GM12878 (cell line): Measurements from ENCODE around the gene EIF4B.

Source experiments
- ATF7 ChIP-seq: fragments of 450-650 bp; IDR thresholded peaks from 2 replicates; pipeline ENCODE4 v1.6.1; 2016; ENCODE audit warnings: low read depth, mild to moderate bottlenecking
- CEBPB ChIP-seq, 2 experiments: fragments of 150-350 bp in 1 of 2; IDR thresholded peaks; 2 replicates each; pipeline ENCODE4 v1.6.1; 2012 to 2014; ENCODE audit warnings: low read depth in 2 of 2, low read length in 2 of 2, borderline replicate concordance in 1 of 2, inconsistent platforms in 1 of 2
- CREM ChIP-seq: IDR thresholded peaks from 2 replicates; pipeline ENCODE4 v1.6.1; 2014; ENCODE audit warnings: antibody characterized with exemption, low read depth
- EP300 ChIP-seq, 2 experiments: fragments of 150-350 bp in 1 of 2; IDR thresholded peaks; 2 replicates each; pipeline ENCODE4 v1.6.1; 2011 to 2012; ENCODE audit warnings: low read depth in 2 of 2, low read length in 2 of 2, borderline replicate concordance in 1 of 2, improper control_type of control experiment in 1 of 2, inconsistent platforms in 1 of 2; ENCODE audit not compliant: control insufficient read depth in 1 of 2
- EZH2 ChIP-seq: IDR thresholded peaks from 2 replicates; pipeline ENCODE4 v1.6.1; 2012; ENCODE audit warnings: low read depth, mild to moderate bottlenecking, control low read depth, inconsistent platforms, low read length, borderline replicate concordance; ENCODE audit not compliant: control insufficient read depth
- FOS ChIP-seq: IDR thresholded peaks from 3 replicates; pipeline ENCODE4 v1.6.1; 2011; ENCODE audit warnings: borderline replicate concordance; ENCODE audit not compliant: insufficient read length; ENCODE audit errors: extremely low read depth
- MTA2 ChIP-seq: fragments of 450-650 bp; IDR thresholded peaks from 2 replicates; pipeline ENCODE4 v1.6.1; 2016; ENCODE audit warnings: low read depth, mild to moderate bottlenecking, moderate library complexity
- MXI1 ChIP-seq: fragments of 150-350 bp; IDR thresholded peaks from 2 replicates; pipeline ENCODE4 v1.6.1; 2011; ENCODE audit warnings: low read depth, mild to moderate bottlenecking, inconsistent platforms, low read length, improper control_type of control experiment
- POLR2A ChIP-seq: IDR thresholded peaks from 2 replicates; pipeline ENCODE4 v1.6.1; 2011; ENCODE audit warnings: low read depth, mild to moderate bottlenecking, low read length
- POLR2AphosphoS5 ChIP-seq: IDR thresholded peaks from 2 replicates; pipeline ENCODE4 v1.6.1; 2011; ENCODE audit warnings: mild to moderate bottlenecking, low read length, inconsistent platforms
- TF ChIP-seq, protein P1 (sequence below): IDR thresholded peaks from 2 replicates; pipeline ENCODE4 v1.6.1; 2011; ENCODE audit warnings: mild to moderate bottlenecking, low read depth, low read length, moderate library complexity; ENCODE audit not compliant: insufficient replicate concordance
- TF ChIP-seq, protein P2 (sequence below): fragments of 450-650 bp; IDR thresholded peaks from 2 replicates; pipeline ENCODE4 v1.6.1; 2014; ENCODE audit warnings: mild to moderate bottlenecking
- TF ChIP-seq, protein P3 (sequence below), 3 experiments: IDR thresholded peaks in 2 of 3; conservative IDR thresholded peaks in 1 of 3; 2 replicates each; pipeline ENCODE4 v1.5.1; 2011; ENCODE audit warnings: low read depth in 3 of 3, low read length in 3 of 3, mild to moderate bottlenecking in 3 of 3, control low read depth in 2 of 3, moderate library complexity in 2 of 3, inconsistent platforms in 1 of 3, mixed read lengths in 1 of 3; ENCODE audit not compliant: control insufficient read depth in 2 of 3, insufficient read depth in 1 of 3; ENCODE audit errors: extremely low read depth in 1 of 3

- TF ChIP-seq POLR2A (no peak), CREM (no peak), ATF7 (no peak), FOS (no peak), MTA2 (no peak), EZH2 (no peak), POLR2AphosphoS5 (no peak), EP300 (IDR thresholded peaks at IDR 0.05; ENCODE audit: borderline replicate concordance in 1 of 2, control insufficient read depth in 1 of 2, low read depth in 2 of 2, low read length in 2 of 2) (no peak), MXI1 (no peak), CEBPB (IDR thresholded peaks at IDR 0.05; ENCODE audit: borderline replicate concordance in 1 of 2, low read depth in 2 of 2, low read length in 2 of 2) (no peak)
- TF ChIP-seq, protein P1, sequence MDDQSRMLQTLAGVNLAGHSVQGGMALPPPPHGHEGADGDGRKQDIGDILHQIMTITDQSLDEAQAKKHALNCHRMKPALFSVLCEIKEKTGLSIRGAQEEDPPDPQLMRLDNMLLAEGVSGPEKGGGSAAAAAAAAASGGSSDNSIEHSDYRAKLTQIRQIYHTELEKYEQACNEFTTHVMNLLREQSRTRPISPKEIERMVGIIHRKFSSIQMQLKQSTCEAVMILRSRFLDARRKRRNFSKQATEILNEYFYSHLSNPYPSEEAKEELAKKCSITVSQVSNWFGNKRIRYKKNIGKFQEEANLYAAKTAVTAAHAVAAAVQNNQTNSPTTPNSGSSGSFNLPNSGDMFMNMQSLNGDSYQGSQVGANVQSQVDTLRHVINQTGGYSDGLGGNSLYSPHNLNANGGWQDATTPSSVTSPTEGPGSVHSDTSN = no peak
- TF ChIP-seq, protein P2, sequence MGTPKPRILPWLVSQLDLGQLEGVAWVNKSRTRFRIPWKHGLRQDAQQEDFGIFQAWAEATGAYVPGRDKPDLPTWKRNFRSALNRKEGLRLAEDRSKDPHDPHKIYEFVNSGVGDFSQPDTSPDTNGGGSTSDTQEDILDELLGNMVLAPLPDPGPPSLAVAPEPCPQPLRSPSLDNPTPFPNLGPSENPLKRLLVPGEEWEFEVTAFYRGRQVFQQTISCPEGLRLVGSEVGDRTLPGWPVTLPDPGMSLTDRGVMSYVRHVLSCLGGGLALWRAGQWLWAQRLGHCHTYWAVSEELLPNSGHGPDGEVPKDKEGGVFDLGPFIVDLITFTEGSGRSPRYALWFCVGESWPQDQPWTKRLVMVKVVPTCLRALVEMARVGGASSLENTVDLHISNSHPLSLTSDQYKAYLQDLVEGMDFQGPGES = no peak
- TF ChIP-seq, protein P3, sequence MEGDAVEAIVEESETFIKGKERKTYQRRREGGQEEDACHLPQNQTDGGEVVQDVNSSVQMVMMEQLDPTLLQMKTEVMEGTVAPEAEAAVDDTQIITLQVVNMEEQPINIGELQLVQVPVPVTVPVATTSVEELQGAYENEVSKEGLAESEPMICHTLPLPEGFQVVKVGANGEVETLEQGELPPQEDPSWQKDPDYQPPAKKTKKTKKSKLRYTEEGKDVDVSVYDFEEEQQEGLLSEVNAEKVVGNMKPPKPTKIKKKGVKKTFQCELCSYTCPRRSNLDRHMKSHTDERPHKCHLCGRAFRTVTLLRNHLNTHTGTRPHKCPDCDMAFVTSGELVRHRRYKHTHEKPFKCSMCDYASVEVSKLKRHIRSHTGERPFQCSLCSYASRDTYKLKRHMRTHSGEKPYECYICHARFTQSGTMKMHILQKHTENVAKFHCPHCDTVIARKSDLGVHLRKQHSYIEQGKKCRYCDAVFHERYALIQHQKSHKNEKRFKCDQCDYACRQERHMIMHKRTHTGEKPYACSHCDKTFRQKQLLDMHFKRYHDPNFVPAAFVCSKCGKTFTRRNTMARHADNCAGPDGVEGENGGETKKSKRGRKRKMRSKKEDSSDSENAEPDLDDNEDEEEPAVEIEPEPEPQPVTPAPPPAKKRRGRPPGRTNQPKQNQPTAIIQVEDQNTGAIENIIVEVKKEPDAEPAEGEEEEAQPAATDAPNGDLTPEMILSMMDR (IDR thresholded peaks at IDR 0.05 in 2 of 3, conservative IDR thresholded peaks at IDR 0.05 in 1 of 3; ENCODE audit: control insufficient read depth in 2 of 3, extremely low read depth in 1 of 3, insufficient read depth in 1 of 3, low read depth in 3 of 3, low read length in 3 of 3) = no peak
Measured at GRCh38 chr12:53014709-53015108, 8.5 kb downstream of the EIF4B start.
